8988T (cell line): ENCODE data around the gene TRAPPC2L.

Experiments used
- DNase-seq: peaks from one replicate; pipeline ENCODE4 v3.0.0; 2011

The TRAPPC2L gene, protein sequence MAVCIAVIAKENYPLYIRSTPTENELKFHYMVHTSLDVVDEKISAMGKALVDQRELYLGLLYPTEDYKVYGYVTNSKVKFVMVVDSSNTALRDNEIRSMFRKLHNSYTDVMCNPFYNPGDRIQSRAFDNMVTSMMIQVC

GRCh38 chr16:88856828-88857727, at the start of gene TRAPPC2L, which contains the start of gene GALNS:
Gene TRAPPC2L (plus strand): TSS chr16:88857127. CDS start chr16:88857151, 24 bp downstream.
Gene GALNS (minus strand): TSS chr16:88856947. CDS start chr16:88856877, 70 bp downstream.
- peak; percentile 100 for DNase-seq

DNA sequence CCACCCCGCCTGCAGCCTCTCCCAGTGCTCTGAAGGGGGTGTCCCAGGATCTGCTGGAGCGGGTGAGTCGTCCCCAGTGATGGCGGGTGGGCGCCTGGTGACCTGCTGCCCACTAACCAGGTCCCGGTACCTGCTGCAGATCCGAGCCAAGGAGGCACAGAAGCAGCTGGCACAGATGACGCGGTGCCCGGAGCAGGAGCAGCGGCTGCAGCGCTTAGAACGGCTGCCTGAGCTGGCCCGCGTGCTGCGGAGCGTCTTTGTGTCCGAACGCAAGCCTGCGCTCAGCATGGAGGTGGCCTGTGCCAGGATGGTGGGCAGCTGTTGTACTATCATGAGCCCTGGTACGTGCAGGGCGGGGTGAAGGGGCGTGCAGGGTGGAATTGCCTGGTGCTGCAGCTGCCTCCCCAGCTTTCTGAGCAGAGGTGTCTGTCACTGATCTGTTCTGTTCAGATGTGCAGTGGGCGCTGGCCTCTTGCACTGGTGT, 49.7 kb upstream of the TRAPPC2L start:
- DNase-seq: no peak

DNA sequence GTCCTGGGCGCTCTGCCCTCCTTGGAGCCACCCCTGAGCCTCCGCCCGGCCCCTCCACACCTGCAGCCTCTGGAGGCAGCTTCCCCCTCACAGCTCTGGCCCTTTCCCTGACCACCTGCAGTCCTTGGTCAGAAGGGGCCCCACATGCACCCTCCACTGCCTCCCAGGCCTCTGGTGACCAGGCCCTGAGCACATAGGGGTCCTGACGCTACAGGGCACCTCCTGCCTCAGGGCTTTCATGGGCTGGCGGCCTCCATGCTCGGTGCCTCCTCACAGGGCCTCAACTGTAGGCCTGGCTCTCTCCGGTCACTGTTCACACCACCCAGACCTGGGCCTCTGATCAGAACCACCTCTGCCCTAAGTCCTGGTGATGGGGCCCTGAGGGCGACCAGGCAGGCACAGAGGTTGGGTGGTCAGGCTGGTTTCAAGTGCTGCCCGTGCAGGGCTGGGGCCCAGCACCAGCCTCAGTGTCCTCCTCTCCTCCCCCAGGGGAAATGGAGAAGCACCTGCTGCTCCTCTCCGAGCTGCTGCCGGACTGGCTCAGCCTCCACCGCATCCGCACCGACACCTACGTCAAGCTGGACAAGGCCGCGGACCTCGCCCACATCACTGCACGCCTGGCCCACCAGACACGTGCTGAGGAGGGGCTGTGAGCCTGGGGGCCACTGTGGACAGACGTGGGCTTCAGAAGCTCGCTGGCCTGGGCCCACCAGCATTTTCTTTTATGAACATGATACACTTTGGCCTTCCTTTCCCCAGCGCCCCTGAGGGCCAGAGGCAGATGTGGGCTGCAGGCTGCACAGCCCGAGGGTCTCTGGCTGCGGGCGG, 49.1 kb upstream of the TRAPPC2L start:
- DNase-seq: no peak

DNA sequence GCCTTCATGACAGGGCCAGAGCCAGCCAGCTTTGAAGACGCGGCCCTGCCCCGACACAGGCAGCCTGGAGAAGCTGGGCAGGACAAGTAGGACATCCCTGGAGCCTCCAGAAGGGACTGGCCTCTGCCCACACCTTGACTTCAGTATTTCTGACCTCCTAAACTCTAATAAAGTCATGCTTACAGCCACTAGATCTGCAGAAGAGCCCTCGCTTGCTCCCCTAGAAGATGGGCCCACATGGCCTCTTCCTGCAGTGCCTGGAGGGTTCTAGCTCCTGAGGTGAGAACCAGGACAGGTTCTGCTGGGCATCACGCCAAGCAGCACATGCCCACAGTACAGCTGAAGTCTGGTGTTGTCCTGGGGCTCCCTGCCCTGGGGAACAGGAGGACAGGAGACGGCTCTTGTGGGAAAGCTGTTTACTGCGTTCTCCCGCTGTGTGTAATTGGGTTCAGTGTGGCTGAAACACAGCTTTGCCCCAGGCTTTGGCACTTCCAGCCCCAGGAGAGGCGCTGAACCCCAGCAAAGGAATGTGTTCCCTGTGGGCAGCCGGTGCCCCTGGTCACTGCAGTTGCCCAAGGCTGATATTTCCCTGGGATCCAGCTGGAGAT, 47.8 kb upstream of the TRAPPC2L start:
- no peak for DNase-seq

- DNase-seq: no peak
Measured at GRCh38 chr16:88809676-88810165, 47.2 kb upstream of the TRAPPC2L start.

- DNase-seq: peak; percentile 65
Measured at GRCh38 chr16:88810166-88810911, 46.6 kb upstream of the TRAPPC2L start.

DNA sequence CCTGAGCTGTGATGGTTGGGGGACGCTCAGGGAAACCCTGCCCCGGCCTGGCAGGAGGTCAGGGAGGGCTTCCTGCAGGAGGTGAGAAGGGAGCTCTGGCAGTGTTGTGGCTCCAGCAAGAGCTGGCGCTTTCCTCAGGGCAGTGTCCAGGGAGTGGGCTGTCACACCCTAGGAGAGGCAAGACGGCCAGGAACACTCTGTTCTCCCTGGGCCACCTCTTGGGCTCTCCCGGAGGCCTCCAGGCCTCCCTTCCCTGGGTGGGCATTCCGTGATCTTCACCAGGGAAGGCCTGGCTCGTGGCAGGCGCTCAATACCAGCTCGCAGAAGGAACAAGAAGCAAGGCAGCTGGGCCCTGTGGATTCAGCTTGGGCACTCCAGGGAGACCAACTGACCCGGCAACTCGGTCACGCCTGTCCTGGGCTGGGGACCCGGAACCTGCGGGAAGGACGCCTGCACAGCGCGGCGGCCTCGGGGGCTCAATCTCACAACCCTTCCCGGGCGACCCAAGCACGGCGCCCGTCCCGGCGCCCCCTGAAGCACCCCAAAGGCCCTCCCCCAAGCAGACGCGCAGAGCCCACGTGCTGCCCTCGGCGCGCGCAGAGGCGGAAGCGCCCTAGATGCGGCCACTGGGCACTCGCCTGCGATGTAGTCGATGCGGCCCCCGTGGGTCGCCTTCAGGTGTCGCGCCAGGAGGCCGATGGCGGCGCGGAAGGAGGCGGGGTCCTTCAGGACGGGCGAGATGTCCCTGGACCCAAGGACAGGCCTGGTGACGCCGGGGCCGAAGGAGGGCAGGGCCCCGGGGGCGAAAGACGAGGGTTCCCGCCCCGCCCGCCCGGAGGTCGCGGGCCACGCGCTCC, 45.8 kb upstream of the TRAPPC2L start:
- peak; percentile 83 for DNase-seq

GRCh38 chr16:88811769-88812512, 45.0 kb upstream of the TRAPPC2L start, which contains the start of gene APRT:
Gene APRT (minus strand): TSS chr16:88811928. CDS start chr16:88811899, 29 bp downstream.
- DNase-seq: peak; percentile 98

- DNase-seq: no peak
Measured at GRCh38 chr16:88812513-88813268, 44.2 kb upstream of the TRAPPC2L start.

DNA sequence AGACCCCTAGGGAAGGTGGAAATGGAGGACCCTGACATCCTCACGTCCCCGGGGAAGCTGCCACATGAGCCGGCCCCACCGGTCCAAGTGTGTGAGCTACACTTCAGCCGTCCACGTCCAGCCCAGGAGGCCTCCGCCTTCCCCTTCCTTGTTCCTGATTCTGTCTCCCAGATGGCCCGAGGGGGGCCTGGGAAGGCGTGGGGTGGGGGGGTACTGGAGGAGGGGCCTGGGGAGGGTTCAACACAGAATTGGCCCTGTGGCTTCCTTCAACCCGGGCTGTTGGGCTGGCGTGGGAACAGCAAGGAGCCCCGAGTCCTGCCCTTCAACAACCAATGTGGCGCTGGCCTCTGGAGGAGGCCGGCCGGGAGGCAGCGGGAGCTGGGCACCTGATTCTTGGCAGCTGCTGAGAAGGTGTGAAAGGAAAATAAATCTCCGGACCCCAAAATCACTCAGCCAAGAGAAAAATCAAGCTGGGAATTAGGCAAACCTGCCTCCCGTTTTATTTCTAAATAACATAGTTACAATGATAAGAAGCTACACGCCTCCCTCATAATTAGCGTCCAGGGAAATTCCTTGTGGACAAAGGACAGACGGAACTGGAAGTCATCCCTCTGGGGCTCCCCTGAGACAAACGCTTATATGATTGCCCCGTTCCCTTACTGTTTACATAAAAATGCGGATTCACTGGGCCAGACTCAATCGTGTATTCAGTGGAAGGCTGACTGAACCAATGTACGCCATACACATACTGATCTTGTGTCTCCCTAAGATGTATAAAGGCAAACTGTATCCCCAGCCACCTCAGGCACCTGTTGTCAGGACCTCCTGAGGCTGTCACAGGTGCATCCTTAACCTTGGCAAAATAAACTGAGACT, 43.4 kb upstream of the TRAPPC2L start:
- DNase-seq: no peak

DNA sequence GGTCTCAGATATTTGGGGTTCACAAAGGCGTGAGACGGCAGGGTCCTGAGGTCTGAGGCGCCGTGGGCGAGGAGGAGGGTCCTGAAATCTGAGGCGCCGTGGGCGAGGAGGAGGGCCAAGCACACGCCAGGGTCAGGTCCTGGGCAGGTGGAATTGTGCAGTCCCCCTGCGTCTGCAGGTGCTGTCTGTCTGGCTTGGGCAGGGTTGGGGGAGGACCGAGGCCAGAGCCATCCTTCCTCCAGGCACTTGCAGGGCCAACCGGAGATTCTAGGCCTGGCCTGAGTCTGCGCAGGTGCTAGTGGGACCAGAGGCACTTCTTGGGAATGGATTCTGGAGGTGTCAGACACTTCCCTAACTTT, 42.8 kb upstream of the TRAPPC2L start:
- no peak for DNase-seq

GRCh38 chr16:88815227-88815626, 41.7 kb upstream of the TRAPPC2L start:
- no peak for DNase-seq

- no peak for DNase-seq
Measured at GRCh38 chr16:88815901-88816589, 40.9 kb upstream of the TRAPPC2L start.

GRCh38 chr16:88816736-88817535, 40.0 kb upstream of the TRAPPC2L start:
- no peak for DNase-seq

GRCh38 chr16:88817785-88818574, 38.9 kb upstream of the TRAPPC2L start:
- no peak for DNase-seq

DNA sequence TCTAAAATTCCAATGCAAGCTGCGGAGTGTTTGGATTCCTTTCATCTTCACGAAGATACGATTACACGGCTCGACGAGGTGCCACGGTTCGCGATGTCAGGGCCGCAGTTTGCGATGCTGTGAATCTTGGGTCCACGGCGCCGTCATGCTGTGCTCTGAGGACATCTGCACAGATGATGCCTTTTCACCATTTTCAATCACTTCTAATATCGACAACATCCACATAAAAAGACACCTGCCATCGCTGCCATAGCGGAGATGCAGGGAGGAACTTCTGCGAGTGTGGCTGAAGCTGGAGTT, 38.4 kb upstream of the TRAPPC2L start:
- no peak for DNase-seq
